ENCODE results near the gene HIC1. TPM values are rescaled to one million over a fixed set of nuclear protein-coding genes. Genes with fewer than 3 reads are reported as not detected.

Gene HIC1
- total RNA-seq, 4 donors from 2014 or later, result 2.7 to 9.5 (median 4.9) TPM

DNA sequence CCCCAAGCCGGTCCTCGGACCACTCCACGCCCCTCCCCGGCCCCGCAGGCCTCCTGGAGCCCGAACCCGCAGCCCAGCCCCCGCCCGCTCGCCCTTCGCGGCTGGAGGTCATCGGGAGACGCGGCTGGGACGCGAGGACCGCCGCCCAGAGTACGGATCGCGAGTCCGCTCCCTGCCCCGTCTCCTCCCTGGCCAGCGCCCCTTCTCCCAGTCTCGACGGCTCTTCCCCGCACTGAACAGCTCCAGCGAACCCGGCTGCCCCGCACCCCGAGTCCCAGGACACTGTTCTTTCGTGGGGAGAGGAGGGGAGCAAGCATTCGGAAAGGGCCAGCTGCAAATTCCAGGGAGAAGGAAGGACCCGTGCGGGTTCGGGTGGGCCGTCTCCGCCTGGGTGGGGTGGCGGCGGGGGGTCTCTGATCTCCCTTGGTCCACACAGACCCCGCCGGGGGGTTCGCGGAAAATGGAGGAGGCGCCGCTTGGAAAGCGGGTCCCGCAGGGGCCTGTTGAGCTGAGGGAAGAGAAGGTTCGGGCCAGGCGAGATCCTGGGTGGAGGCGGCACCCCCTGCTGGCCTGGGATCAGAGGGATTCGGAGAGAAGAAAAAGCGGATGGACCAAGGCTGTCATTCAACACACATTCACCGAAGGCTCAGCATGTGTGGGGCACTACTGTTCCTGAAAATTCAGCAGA is 29.1 kb upstream of the HIC1 start:
- Histone ChIP-seq H3K27me3 (no peaks in the 10 kb centered on the region), H3K4me3 (peak overlapping the region; percentile 74)
- no peak for TF ChIP-seq EP300 (IDR thresholded peaks at IDR 0.05)
- TF ChIP-seq POLR2AphosphoS5 (IDR thresholded peaks at IDR 0.05), result no peak
- peak; percentile 24 to 64 for TF ChIP-seq CTCF (IDR thresholded peaks at IDR 0.05)

DNA sequence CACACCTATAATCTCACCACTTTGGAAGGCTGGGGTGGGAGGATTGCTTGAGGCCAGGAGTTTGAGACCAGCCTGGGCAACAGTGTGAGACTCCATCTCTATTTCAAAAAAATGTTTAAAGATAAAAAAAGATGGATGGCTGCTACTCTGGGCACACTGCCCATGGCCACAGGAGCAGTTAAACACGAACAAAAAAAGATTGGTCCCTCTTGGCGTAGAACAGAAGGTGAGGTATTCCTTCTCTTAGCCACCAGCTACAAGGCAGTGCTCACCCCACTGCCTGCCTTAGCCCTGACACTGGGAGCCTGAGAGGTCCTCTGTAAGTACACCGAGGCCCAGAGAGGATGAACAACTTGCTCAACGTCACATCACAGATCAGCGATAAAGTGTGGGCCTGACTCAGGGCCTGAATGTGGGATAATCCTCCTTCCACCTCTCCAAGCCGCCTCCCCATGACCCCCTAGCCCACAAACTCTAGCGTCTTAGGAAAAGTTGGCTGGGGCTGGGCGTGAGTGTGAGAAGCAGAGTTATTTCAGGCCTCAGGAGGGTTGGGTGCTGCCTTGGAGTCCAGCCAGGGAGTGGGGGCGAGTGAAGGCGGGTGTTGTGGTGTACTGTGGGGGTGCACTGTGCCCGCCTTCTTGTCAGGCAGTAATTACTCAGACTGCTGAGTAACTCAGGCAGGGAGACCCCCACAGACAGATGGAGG is 27.2 kb upstream of the HIC1 start:
- no peaks in the 10 kb centered on the region for H3K27me3 ChIP-seq
- no peak overlapping the region for H3K4me3 ChIP-seq
- H3K4me1 ChIP-seq, result peaks cover 66% of the 10 kb centered on the region
- no peaks in the 10 kb centered on the region for H3K36me3 ChIP-seq
- peak in 1 of 2 donors; percentile 65 for DNase-seq (ENCODE audit: low spot score in 2 of 2)
- H3K27ac ChIP-seq, result no peak overlapping the region
- 68% methylated on average over 5 of the region's 11 CpGs for WGBS
- no peaks in the 10 kb centered on the region for H3K9me3 ChIP-seq
- no peak for TF ChIP-seq POLR2AphosphoS5 (IDR thresholded peaks at IDR 0.05)
- TF ChIP-seq CTCF (IDR thresholded peaks at IDR 0.05), result no peak
- TF ChIP-seq POLR2A (IDR thresholded peaks at IDR 0.05), result no peak
- TF ChIP-seq EP300 (IDR thresholded peaks at IDR 0.05), result no peak

More for the DNA sequence above, 29.1 kb upstream of the HIC1 start:
- Histone ChIP-seq H3K4me1 (peaks cover 50% of the 10 kb centered on the region), H3K9me3 (no peaks in the 10 kb centered on the region), H3K27ac (peak overlapping the region; percentile 72), H3K36me3 (no peaks in the 10 kb centered on the region)
- peak; percentile 84 to 91 for DNase-seq (ENCODE audit: low spot score in 2 of 2)
- WGBS, result 1% methylated on average over 42 of the region's 55 CpGs

DNA sequence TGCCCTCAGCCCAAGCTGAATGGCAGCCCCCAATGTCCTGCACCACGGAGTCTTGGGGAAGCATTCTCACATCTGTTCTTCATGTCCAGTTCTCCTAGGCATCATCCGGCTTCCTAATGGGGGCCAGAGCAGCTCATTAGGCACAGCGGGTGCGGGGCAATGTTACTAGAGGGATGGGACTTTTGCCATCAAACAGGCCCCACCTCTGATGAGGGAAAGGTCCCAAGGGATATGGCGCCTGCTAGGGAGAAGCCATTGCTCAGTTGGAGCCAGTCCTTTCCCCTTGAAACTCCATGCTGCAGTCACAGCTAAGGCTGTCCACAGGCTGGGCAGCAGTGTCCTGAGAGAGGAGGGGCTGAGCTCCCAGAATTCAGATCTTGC is 26.7 kb upstream of the HIC1 start:
- H3K27me3 ChIP-seq, result no peaks in the 10 kb centered on the region
- DNase-seq (ENCODE audit: low spot score in 2 of 2), result no peak
- 55% methylated on average over 4 of the region's 5 CpGs for WGBS
- H3K9me3 ChIP-seq, result no peaks in the 10 kb centered on the region
- peaks cover 65% of the 10 kb centered on the region for H3K4me1 ChIP-seq
- no peak overlapping the region for H3K4me3 ChIP-seq
- H3K36me3 ChIP-seq, result no peaks in the 10 kb centered on the region
- no peak overlapping the region for H3K27ac ChIP-seq
- TF ChIP-seq CTCF (IDR thresholded peaks at IDR 0.05) (no peak), POLR2A (IDR thresholded peaks at IDR 0.05) (no peak), EP300 (IDR thresholded peaks at IDR 0.05) (no peak)

GRCh38 chr17:2028737-2029136 is 26.2 kb upstream of the HIC1 start:
- H3K27ac ChIP-seq, result no peak overlapping the region
- no peaks in the 10 kb centered on the region for H3K27me3 ChIP-seq
- 68% methylated on average over 6 of the region's 6 CpGs for WGBS
- TF ChIP-seq POLR2AphosphoS5 (IDR thresholded peaks at IDR 0.05) (no peak), POLR2A (IDR thresholded peaks at IDR 0.05) (no peak), CTCF (IDR thresholded peaks at IDR 0.05) (no peak), EP300 (IDR thresholded peaks at IDR 0.05) (no peak)
- H3K4me3 ChIP-seq, result no peak overlapping the region
- no peak for DNase-seq (ENCODE audit: low spot score in 2 of 2)
- peaks cover 2% of the 10 kb centered on the region for H3K36me3 ChIP-seq
- peaks cover 60% of the 10 kb centered on the region for H3K4me1 ChIP-seq
- no peaks in the 10 kb centered on the region for H3K9me3 ChIP-seq

Data from suprapubic skin (tissue), 4 donors.